Measurements from ENCODE around the gene LCN12. TPM values are rescaled to one million over a fixed set of nuclear protein-coding genes. Genes with fewer than 3 reads are reported as not detected.

The LCN12 gene
- total RNA-seq, 1 donor = not detected

DNA sequence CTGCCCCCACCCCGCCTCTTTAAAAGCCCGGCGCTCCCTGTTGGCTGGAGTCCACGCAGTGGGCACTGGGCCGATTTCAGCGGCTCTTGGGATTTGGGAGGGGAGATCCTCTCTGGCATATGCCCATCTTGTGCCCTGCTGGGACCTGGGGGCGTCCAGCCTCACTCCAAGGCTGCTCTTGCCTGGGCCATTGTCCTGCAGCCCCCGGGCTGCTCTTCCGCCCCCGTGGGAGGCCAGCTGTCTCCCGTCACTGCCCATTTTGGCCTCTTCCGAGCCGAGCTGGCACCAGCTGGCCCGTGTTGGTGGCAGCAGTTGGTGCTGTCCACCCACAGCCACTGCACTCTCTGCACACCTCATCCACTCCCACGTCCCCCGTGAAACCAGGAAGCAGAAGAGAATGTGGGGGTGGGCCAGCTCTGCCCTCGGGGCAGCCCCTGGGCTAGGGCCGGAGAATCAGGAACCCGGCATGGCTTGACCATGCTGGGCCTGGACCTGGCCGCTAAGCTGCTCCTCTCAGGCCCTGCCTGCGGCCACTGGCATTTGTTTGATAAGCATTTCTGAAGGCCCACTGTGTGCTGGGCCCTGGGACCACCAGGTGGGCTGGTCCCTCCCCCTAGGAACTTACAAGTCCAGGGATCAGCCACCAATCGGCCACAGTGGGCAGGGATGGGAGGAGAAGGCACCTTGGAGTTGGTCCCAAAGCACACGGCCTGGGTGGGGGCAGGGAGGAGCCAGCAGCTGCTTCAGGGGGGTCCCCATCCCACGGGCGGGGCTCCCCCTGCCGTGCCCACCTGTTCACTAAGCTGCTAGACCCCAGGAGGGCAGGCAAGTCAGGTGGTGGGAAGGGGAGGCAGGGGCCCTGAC is 4.8 kb upstream of the LCN12 start:
- Histone ChIP-seq H3K9me3 (ENCODE audit: low read depth, low read length) (no peaks in the 10 kb centered on the region), H3K4me3 (ENCODE audit: low read length) (no peak overlapping the region), H3K27me3 (ENCODE audit: insufficient read depth, low read length) (no peaks in the 10 kb centered on the region), H3K4me1 (ENCODE audit: insufficient read depth, low read length) (peaks cover 35% of the 10 kb centered on the region)

- Histone ChIP-seq H3K4me1 (ENCODE audit: insufficient read depth, low read length) (peaks cover 33% of the 10 kb centered on the region), H3K27me3 (ENCODE audit: insufficient read depth, low read length) (no peaks in the 10 kb centered on the region), H3K9me3 (ENCODE audit: low read depth, low read length) (no peaks in the 10 kb centered on the region), H3K4me3 (ENCODE audit: low read length) (no peak overlapping the region)
Measured at GRCh38 chr9:136947955-136948510, 4.0 kb upstream of the LCN12 start.

DNA sequence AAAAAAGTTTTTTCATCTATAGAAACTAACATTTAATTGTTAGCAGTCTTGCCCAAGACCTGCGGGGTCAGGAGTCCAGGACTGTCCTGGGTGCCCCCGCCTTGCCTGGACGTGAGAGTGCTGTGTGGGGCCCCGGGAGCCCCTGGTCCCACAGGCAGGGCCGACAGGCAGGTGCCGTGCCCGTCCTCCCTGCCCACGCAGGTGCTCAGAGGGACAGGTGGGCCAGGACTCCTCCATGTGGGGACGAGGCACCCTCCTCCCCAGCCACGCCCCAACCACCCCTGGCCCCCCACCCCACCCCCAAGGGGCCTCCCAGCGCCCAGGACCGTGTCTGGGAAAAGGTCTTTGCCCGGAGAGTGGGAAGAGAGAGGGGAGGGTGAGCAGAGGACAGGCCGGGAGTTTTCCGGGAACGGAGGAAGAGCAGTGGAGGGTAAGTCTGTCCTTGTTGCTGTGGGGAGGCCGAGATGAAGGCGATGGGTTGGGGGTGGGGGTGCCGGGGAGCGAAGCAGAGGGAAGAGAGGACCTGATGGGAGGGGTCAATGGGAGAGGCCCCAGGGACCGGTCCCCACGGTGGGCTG is 2.7 kb upstream of the LCN12 start:
- peaks cover 26% of the 10 kb centered on the region for H3K4me1 ChIP-seq (ENCODE audit: insufficient read depth, low read length)
- peak overlapping the region; percentile 46 for H3K4me3 ChIP-seq (ENCODE audit: low read length)
- H3K27me3 ChIP-seq (ENCODE audit: insufficient read depth, low read length) = no peaks in the 10 kb centered on the region
- no peaks in the 10 kb centered on the region for H3K9me3 ChIP-seq (ENCODE audit: low read depth, low read length)

DNA sequence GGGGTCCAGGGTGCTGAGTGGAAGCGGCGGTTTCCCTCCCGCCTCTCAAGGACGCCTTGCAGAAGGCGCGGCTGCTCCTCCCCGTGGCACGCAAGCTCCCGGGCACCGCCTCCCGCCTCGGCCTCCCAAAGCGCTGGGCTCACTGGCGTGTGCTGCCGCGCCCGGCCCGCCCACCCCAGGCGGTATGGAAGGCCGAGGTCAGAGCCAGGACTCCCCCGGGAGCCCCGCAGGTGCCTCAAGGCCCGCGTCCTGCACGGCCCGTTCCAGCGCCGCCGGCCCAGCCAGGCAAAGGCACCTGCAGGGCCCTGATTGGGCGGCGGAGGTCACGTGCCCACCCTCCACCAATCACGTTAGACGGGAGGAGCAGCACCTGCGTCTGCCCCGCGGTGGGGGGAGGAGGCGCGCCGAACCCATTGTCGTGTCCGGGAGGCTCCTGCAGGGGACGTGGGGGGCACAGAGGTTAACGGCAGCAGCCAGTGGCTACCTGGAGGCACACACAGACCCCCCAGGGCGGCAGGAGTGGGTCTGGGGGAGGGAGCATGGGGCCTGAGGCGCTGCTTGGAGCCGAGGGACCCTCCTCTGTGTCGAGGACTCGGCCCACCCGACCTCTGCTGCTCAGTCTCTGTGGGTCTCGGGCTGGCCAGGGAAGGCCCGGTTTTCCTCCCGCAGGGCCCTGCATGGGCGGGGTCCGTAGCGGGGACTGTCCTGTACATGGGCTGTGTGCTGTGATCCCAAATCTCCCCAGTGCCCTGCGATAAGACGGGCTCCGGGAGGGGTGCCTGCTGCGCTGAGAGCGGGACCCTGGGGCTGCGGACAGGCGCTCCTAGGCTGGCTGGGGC is 2.0 kb upstream of the LCN12 start:
- Histone ChIP-seq H3K9me3 (ENCODE audit: low read depth, low read length) (no peaks in the 10 kb centered on the region), H3K4me3 (ENCODE audit: low read length) (peak overlapping the region; percentile 46), H3K27me3 (ENCODE audit: insufficient read depth, low read length) (no peaks in the 10 kb centered on the region), H3K4me1 (ENCODE audit: insufficient read depth, low read length) (peaks cover 22% of the 10 kb centered on the region)

- peaks cover 19% of the 10 kb centered on the region for H3K4me1 ChIP-seq (ENCODE audit: insufficient read depth, low read length)
- no peaks in the 10 kb centered on the region for H3K9me3 ChIP-seq (ENCODE audit: low read depth, low read length)
- no peaks in the 10 kb centered on the region for H3K27me3 ChIP-seq (ENCODE audit: insufficient read depth, low read length)
- H3K4me3 ChIP-seq (ENCODE audit: low read length) = no peak overlapping the region
Measured at GRCh38 chr9:136950656-136951276, 1.3 kb upstream of the LCN12 start.

DNA sequence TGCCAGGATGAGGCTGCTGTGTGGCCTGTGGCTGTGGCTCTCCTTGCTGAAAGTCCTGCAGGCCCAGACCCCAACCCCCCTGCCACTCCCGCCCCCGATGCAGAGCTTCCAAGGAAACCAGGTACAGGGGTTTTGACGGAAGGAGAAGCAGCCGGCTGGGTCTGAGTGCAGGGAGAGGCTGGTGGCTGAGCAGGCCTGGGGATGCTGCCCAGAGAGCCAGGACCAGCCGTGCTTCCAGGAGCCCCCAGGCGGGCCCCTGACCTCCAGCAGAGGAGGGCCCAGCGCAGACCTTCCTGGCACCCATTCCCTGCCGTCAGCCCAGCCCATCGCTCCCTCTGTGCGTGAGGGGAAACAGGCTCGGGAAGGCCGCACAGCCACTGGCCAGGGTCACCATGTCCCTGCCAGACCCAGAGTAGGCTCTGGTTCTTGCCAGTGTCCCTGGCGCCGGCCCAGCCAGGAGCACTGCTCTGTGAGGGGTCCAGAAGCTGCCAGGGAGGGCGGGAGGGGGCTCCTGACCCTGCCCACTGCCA is 313 bp downstream of the LCN12 start:
- no peaks in the 10 kb centered on the region for H3K27me3 ChIP-seq (ENCODE audit: insufficient read depth, low read length)
- H3K4me3 ChIP-seq (ENCODE audit: low read length) = no peak overlapping the region
- H3K4me1 ChIP-seq (ENCODE audit: insufficient read depth, low read length) = peaks cover 19% of the 10 kb centered on the region
- H3K9me3 ChIP-seq (ENCODE audit: low read depth, low read length) = no peaks in the 10 kb centered on the region

GRCh38 chr9:136952876-136953770 is 1.1 kb downstream of the LCN12 start:
- Histone ChIP-seq H3K4me1 (ENCODE audit: insufficient read depth, low read length) (peaks cover 19% of the 10 kb centered on the region), H3K4me3 (ENCODE audit: low read length) (no peak overlapping the region), H3K9me3 (ENCODE audit: low read depth, low read length) (no peaks in the 10 kb centered on the region), H3K27me3 (ENCODE audit: insufficient read depth, low read length) (no peaks in the 10 kb centered on the region)

DNA sequence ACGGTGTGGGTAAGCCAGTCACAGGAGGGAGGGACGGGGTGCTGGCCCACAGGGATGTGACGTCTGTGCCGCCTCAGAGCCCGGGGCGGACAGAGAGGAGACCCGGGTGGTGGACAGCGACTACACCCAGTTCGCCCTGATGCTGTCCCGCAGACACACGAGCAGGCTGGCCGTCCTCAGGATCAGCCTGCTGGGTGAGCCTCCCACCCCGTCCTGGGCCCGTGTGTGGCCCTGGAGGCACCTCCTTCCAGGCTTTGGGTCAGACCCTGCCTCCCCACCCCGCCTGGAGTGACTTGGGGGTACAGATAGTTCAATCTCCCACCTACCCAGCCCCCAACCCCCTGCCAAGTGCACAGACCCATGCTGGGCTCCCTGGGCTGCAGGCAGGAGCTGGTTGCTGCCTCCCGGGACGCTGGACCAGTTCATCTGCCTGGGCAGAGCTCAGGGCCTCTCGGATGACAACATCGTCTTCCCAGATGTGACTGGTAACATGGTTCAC is 1.7 kb downstream of the LCN12 start:
- Histone ChIP-seq H3K27me3 (ENCODE audit: insufficient read depth, low read length) (no peaks in the 10 kb centered on the region), H3K4me3 (ENCODE audit: low read length) (no peak overlapping the region), H3K9me3 (ENCODE audit: low read depth, low read length) (no peaks in the 10 kb centered on the region), H3K4me1 (ENCODE audit: insufficient read depth, low read length) (peaks cover 23% of the 10 kb centered on the region)

GRCh38 chr9:136954270-136955083 is 2.4 kb downstream of the LCN12 start:
- Histone ChIP-seq H3K4me3 (ENCODE audit: low read length) (no peak overlapping the region), H3K4me1 (ENCODE audit: insufficient read depth, low read length) (peaks cover 25% of the 10 kb centered on the region), H3K9me3 (ENCODE audit: low read depth, low read length) (no peaks in the 10 kb centered on the region), H3K27me3 (ENCODE audit: insufficient read depth, low read length) (no peaks in the 10 kb centered on the region)

- H3K27me3 ChIP-seq (ENCODE audit: insufficient read depth, low read length) = no peaks in the 10 kb centered on the region
- H3K4me3 ChIP-seq (ENCODE audit: low read length) = no peak overlapping the region
- H3K9me3 ChIP-seq (ENCODE audit: low read depth, low read length) = no peaks in the 10 kb centered on the region
- peaks cover 27% of the 10 kb centered on the region for H3K4me1 ChIP-seq (ENCODE audit: insufficient read depth, low read length)
Measured at GRCh38 chr9:136955202-136955942, 3.3 kb downstream of the LCN12 start.

DNA sequence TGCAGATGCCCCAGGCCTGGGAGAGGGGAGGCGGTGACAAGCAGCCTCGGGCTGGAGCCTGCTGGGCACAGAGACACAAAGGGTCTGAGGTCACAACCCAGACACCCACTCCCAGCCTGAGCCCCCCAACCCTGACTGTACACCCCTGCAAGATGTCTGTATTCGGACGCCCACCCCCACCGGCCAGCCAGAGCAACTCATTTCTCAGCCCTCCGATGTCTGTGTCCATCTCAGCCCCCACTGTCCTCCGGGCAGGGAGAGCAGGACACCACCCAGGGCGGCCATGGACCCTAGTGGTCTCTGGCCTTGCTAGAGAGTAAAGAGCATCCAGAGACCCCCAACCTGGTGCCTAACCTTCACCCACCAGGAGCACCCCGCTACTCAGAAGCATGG is 3.9 kb downstream of the LCN12 start:
- H3K4me3 ChIP-seq (ENCODE audit: low read length) = no peak overlapping the region
- H3K9me3 ChIP-seq (ENCODE audit: low read depth, low read length) = no peaks in the 10 kb centered on the region
- H3K4me1 ChIP-seq (ENCODE audit: insufficient read depth, low read length) = peaks cover 26% of the 10 kb centered on the region
- no peaks in the 10 kb centered on the region for H3K27me3 ChIP-seq (ENCODE audit: insufficient read depth, low read length)

- Histone ChIP-seq H3K9me3 (ENCODE audit: low read depth, low read length) (no peaks in the 10 kb centered on the region), H3K27me3 (ENCODE audit: insufficient read depth, low read length) (no peaks in the 10 kb centered on the region), H3K4me3 (ENCODE audit: low read length) (no peak overlapping the region), H3K4me1 (ENCODE audit: insufficient read depth, low read length) (peaks cover 32% of the 10 kb centered on the region)
Measured at GRCh38 chr9:136956604-136957003, 4.5 kb downstream of the LCN12 start.
